ENCODE data around the gene NUFIP2.

DNA sequence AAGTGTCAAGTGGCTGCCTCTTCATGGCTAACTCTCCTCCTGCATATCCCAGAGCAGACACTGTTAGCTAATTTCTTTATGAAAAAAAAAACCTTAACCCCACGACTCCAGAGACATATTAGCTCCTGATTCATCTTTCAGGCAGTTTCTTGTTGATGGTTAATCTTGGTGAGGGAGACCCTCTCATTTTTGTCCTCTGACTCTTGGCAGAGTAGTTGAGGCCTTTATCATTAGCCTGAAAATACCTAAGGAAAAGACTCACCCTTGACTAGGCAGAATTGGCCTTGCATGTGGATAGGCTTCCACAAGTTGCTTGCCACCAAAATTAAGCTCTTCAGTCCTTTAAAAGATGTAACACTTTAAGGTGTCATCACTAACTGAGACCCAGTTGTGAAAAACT is 43.3 kb downstream of the NUFIP2 start:
- TF ChIP-seq, protein P1, sequence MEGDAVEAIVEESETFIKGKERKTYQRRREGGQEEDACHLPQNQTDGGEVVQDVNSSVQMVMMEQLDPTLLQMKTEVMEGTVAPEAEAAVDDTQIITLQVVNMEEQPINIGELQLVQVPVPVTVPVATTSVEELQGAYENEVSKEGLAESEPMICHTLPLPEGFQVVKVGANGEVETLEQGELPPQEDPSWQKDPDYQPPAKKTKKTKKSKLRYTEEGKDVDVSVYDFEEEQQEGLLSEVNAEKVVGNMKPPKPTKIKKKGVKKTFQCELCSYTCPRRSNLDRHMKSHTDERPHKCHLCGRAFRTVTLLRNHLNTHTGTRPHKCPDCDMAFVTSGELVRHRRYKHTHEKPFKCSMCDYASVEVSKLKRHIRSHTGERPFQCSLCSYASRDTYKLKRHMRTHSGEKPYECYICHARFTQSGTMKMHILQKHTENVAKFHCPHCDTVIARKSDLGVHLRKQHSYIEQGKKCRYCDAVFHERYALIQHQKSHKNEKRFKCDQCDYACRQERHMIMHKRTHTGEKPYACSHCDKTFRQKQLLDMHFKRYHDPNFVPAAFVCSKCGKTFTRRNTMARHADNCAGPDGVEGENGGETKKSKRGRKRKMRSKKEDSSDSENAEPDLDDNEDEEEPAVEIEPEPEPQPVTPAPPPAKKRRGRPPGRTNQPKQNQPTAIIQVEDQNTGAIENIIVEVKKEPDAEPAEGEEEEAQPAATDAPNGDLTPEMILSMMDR (IDR thresholded peaks at IDR 0.05): no peak
- TF ChIP-seq RELA (CRISPR knock-in tag; IDR thresholded peaks at IDR 0.05; ENCODE audit: borderline replicate concordance) (no peak), CREB1 (CRISPR knock-in tag; IDR thresholded peaks at IDR 0.05) (no peak), TEAD4 (CRISPR knock-in tag; IDR thresholded peaks at IDR 0.05) (no peak), NR2C2 (CRISPR knock-in tag; IDR thresholded peaks at IDR 0.05) (no peak), HMGA2 (CRISPR knock-in tag; IDR thresholded peaks at IDR 0.05) (no peak), ZNF263 (CRISPR knock-in tag; IDR thresholded peaks at IDR 0.05; ENCODE audit: low read depth) (no peak)

Data from WTC11 (cell line).